AG10803 (cell line): Measurements from ENCODE around the gene B4GALT1.
A peak's percentile ranks its signal among the peaks of the same experiment; 100 is the strongest.
"Not testable (repeated sequence)": the region's sequence is repeated elsewhere in the genome, so short reads cannot be mapped to it uniquely, and the experiment has no call there.

Source experiments
- DNase-seq: peaks from one replicate; pipeline ENCODE4 v3.0.0; 2010; ENCODE audit warnings: low read depth
- H3K4me3 ChIP-seq: 2 replicates; pipeline ENCODE4 v1.5.1; 2011; ENCODE audit warnings: mild to moderate bottlenecking, low read length, control low read depth
- CTCF ChIP-seq: conservative IDR thresholded peaks from 2 replicates; pipeline ENCODE4 v1.5.1; 2011; ENCODE audit warnings: mild to moderate bottlenecking, low read length, control low read depth, inconsistent platforms

The B4GALT1 gene

GRCh38 chr9:33161011-33161588 is 6.0 kb downstream of the B4GALT1 start:
- DNase-seq: peak; percentile 98
- peak overlapping the region; percentile 40 for H3K4me3 ChIP-seq
- no peak for TF ChIP-seq CTCF

- peak overlapping the region; percentile 40 for H3K4me3 ChIP-seq
- DNase-seq: not testable (repeated sequence)
These were observed 6.7 kb downstream of the B4GALT1 start for GRCh38 chr9:33160446-33160845.

- peak overlapping the region; percentile 20 for H3K4me3 ChIP-seq
- DNase-seq: peak; percentile 78
- no peak for TF ChIP-seq CTCF
These were observed 7.4 kb downstream of the B4GALT1 start for GRCh38 chr9:33159777-33160127.

- DNase-seq: no peak
- H3K4me3 ChIP-seq: peak overlapping the region; percentile 20
- no peak for TF ChIP-seq CTCF
These were observed 8.0 kb downstream of the B4GALT1 start for GRCh38 chr9:33158843-33159776.

- DNase-seq: no peak
- no peak for TF ChIP-seq CTCF
- no peak overlapping the region for H3K4me3 ChIP-seq
These were observed 8.9 kb downstream of the B4GALT1 start for GRCh38 chr9:33157960-33158842.

GRCh38 chr9:33155393-33155792 is 11.7 kb downstream of the B4GALT1 start:
- TF ChIP-seq CTCF: no peak
- no peak overlapping the region for H3K4me3 ChIP-seq
- DNase-seq: no peak

- no peak overlapping the region for H3K4me3 ChIP-seq
- TF ChIP-seq CTCF: no peak
- no peak for DNase-seq
These were observed 12.8 kb downstream of the B4GALT1 start for GRCh38 chr9:33154371-33154770.
